Fibroblast of skin of back (primary cell): ENCODE results near the gene COX19.
A peak's percentile ranks its signal among the peaks of the same experiment; 100 is the strongest.
"Not testable (repeated sequence)": the region's sequence is repeated elsewhere in the genome, so short reads cannot be mapped to it uniquely, and the experiment has no call there.

Experiments
- DNase-seq: peaks from one replicate; pipeline ENCODE4 v3.0.0-alpha.2; 2013

The COX19 gene

DNA sequence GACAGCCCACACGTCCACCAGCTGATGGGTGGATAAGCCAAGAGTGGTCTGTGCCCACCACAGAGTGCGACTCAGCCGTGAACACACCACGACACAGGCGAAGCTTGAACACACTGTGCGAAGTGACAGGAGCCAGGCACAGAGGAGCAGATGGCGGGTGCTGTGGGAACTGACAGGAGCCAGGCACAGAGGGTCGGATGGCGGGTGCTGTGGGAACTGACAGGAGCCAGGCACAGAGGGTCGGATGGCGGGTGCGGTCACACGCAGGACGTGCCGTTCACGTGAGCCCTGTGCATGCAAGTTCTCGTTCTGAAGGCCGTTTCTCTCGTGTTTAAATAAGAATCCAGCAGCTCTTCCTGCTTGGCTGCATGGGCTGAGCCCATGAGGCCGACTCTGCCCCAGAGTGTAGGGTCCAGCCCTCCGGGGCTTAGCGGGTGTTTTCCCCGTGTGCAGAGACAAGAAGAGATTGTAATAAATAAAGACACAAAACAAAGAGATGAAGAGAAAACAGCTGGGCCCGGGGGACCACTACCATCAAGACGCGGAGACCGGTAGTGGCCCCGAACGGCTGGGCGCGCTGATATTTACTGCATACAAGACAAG lies 15.0 kb downstream of the COX19 start:
- no peak for DNase-seq

DNA sequence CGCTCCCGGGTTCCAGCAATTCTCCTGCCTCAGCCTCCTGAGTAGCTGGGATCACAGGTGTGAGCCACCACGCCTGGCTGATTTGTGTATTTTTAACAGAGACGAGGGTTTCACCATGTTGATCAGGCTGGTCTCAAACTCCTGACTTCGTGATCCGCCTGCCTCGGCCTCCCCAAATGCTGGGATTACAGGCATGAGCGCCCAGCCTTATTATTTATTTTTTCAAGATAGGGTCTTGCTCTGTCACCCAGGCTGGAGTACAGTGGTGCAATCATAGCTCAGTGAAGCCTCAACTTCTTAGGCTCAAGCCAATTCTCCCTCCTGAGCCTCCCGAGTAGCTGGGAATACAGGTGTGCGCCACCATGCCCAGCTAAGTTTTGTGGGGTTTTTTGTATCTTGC lies 15.6 kb downstream of the COX19 start:
- DNase-seq = not testable (repeated sequence)

DNA sequence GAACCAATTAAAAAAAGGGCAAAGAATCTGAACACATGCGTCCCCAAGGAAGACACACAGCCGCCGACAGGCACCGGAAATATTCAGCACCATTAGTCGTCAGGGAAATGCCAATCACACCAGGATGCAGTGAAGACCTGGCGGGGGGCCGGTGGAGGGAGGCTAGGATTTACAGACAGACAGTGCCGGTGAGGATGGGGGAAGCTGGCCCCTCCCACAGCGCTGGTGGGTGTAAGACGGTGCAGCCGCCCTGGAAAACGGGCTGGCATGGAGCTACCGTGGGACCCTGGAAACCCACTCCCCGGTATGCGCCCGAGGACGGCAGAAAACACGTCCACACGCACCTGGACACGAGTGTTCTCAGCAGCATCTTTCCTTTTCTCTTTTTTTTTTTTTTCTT lies 16.1 kb downstream of the COX19 start:
- DNase-seq = peak; percentile 22

DNA sequence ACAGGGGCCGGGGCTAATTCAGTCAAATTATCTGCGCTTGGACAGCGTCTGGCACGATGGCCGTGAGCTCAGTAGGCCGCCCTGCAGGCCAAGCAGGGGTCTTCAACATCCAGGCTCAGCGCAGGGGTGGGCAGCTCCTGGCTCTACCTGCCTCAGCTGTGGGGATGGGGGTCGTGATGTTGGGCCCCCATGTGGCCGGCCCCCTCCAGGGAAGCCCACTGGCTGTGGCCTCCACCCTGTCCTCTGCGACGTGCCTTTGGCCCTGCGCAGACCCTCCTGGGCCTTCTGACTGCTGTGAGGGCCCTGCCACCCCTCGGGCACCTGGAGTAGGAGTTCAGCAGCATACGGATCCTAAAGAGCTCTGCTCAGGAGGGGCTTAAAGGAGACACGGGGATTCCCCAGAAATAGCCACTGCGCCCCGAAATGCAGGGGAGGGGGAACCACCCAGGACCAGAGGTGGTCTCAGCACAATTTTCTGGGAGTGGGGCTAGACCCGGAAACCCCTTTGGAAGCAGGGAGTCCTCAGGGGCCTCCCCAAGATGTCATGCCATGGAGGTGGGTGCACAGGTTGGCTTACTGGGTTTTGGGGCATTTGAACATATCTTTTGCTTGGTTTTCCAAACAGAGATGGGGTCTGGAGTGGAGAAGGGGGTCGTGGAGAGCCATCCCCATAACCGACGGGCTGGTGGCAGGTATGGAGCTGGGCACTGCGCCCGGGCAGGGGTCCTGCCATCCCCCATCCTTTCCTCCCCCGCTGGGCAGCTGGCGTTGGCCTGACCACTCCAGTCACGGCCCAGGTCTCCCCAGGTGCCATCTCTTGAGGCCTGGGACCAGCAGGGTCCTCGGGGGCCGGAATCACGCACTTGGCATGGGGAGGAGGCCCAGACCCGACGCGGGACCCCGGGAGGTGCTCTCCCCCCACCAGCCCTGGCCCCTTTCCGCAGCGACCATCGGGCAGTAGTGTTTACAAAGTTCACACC lies 16.8 kb downstream of the COX19 start:
- DNase-seq = no peak

DNA sequence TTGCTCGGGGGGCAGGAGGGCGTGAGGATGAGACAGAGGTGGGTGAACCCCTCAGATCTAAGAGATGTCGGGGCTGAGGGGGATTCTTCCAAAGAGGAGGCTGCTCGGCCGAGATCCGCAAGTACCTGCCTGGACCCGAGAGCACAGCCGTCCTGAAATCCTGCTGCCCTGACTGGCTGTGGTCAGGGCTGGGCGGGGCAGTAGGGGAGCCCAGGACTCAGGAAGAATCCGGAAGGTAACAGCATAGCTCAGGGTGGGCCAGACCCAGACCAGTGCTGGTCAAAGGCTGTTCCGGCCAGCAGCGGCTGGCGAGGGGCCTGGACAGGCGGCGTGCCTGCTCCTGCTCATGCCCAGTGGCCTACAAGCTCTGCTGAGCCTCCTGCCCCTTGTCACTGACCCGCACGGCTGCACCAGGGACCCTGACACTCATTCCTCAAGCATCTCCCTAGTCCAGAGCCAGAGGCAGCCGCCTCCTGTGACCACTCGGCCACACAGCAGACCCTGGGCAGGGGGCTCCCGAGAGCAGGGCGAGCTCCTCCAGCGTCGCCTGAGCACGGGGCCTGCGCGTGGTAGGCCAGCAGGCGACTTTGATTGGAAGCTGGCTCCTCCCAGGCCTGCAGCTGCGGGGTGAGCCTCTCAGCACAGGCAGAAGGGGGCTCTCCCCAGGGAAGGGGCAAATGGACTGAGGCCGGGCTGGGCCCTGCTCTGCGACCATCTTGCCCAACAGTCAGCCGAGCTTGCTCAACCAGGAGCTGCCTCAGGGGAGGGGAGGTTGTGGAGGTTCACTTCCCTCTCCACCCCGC lies 17.7 kb downstream of the COX19 start:
- DNase-seq = no peak

DNA sequence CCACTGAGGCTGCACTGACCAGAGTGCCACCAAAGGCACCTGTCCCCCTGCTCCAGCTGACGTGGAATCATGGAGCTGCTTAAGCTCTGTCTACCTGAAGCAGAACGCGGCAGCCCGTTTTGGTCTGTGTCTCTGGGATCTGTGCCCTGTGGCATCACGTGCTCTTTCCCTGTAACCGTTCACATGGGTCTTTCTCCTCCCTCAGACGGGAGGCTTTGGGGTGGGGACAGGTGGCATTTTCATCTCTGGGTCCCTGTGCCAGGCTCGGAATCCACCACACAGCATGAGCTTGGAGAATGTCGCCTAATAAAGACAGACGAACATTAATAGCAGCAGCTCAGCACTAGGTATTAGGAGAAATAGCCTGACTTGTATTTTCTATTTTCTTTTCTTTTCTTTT lies 19.3 kb downstream of the COX19 start:
- no peak for DNase-seq

DNA sequence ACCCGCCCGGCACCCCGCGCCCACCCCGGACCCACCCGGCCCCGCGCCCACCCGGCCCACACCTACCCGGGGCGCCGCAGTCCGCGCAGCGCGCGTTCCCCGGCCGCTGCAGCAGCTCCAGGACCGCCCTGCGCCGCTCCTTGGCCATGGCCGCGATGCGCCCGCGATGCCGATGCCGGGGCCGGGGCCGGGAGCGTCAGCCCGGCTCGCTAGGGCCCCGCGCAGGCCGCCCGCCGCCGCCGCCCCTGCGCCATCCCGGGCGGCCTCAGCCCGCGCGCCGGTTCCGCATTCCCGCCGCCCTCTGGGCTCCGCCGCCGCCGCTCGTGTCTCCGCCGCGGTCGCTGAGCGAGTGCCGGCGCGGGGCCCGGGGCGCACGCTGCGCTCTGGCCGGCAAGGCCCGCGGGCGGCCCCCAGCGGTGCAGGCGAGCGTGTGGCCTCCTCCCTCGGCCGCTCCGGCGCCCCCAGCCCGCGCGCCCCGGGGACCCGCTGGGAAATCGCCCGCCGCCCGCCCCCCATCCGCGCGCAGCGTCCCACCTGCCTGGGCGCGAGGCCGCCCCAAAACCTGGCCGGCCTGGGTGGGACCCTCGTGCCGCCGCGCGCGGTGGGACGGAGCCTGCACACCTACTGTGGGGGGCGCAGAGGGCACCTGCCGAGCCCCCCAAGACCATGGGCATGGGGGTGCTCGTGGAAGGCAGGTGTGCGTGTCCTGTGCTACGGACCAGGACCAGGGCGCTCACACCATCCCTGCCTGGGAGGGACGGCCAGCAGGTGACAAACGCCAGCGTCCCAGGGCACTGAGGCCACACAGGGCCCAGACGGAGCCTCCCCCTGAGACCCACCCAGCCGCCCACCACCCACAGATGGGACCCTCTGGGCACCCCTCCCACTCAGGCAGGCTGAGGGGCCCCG lies 20.8 kb downstream of the COX19 start, which contains the start of gene ADAP1:
Gene ADAP1, minus strand, starts transcription at position 351 of the 909 bp plus-strand sequence. Its CDS starts 203 bp downstream, at position 148.
- DNase-seq = peak; percentile 46

DNA sequence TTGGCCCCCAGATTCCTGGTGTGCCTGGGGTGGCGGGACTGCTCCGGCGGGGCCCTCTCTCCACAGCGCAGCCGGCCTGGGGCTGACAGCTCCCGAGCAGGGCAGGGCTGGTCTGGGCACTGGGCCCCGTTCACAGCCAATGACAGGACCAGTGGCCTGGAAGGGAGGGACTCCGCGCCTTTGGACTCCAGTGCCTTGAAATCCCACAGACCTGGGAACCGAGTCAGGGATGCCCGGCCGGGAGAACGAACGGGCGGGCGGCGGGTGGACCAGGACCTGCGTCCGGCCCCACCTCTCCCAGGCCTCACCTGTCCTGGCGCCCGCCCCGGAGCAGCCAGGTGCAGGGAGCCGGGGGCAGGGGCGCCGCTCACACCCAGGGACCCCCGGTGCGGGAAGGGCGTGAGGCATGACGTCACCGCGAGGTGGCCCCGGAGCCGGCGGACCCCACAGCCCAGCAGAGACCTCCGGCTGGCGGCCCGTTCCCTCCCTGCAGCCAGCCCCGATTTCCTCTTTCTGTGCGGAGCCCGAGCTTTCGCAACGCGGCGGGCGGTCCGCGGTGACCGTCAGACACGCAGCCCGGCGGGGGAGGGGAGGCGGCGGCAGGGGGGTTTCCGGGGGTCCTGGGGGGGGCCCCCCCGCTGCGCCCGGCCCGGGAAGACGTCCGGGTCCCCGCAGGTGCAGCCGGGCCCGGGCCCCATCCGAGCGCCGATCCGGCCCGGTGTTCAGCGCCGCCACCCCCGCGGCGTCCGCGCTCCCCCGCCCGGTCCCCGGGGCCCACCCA lies 21.6 kb downstream of the COX19 start:
- peak; percentile 27 for DNase-seq

DNA sequence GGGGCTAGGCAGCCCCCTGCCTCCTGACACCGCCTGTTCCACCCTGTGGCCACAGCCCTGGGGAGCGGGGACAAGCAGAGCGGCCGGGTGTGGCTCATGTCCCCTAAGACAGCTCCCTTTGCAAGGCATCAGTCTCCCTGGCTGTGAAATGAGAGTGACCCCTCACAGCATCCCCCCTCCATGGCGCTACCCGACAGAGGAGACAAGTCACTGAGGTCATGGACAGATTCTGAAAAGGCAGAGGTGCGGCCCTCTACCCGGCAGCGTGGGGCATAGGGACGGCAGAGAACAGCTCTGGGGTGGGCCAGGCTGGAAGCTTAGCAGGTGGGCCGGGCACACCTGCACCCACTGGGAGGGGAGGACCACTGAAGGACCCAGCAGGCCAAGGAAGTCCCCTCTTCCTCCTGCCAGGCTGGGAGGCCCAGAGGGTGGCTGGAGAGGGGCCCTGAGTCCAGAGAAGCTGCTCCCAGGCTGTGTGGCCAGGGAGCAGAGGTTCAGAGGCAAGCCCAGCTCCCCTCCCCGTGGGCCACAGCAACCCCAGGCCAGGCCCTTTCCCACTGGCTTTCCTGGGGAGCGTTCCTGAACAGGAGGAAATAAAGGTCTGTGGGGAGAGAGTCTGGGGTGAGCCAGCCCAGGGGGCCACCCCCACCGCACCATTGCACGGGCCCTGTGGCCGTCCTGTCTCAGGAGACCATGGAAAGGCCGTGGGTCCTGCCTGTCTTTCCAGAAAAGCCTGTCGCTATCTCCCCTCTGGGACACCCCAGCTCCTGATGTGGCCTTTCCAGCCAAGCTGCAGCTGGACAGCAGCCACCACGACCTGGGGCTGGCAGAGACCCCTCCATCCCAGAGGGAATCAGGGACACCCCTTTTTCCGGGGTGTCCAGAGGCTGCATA lies 22.6 kb downstream of the COX19 start:
- DNase-seq = no peak

DNA sequence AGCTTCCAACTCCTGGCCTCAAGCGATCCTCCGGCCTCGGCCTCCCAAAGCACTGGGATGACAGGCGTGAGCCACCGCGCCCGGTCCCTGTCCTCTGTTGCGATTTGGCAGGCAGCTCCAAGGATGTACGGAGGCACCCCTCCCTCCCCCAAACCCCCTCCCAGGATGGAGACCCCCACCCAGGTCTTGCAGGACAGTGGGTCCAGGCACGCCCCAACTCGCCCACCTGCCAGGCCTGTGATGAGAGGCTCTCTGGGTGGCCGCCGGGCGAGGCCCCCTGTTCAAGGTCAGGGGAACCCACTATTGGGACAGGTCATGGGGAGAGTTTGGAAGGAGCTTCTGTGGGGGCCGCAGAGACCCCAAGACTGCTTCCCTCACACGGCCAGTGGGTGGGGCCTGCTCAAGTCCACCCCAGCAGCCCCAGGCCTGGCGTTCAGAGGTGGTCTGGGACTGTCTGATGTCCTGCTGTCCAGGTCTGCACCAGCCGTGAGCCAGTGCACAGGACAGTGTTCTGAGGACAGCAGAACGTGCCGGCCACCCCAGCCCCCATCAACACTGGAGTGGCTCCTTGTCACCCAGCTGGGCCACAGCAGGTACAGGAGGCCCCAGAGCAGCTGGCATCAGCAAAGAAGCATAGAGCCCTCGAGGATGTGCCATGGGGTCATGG lies 23.3 kb downstream of the COX19 start:
- DNase-seq = no peak

DNA sequence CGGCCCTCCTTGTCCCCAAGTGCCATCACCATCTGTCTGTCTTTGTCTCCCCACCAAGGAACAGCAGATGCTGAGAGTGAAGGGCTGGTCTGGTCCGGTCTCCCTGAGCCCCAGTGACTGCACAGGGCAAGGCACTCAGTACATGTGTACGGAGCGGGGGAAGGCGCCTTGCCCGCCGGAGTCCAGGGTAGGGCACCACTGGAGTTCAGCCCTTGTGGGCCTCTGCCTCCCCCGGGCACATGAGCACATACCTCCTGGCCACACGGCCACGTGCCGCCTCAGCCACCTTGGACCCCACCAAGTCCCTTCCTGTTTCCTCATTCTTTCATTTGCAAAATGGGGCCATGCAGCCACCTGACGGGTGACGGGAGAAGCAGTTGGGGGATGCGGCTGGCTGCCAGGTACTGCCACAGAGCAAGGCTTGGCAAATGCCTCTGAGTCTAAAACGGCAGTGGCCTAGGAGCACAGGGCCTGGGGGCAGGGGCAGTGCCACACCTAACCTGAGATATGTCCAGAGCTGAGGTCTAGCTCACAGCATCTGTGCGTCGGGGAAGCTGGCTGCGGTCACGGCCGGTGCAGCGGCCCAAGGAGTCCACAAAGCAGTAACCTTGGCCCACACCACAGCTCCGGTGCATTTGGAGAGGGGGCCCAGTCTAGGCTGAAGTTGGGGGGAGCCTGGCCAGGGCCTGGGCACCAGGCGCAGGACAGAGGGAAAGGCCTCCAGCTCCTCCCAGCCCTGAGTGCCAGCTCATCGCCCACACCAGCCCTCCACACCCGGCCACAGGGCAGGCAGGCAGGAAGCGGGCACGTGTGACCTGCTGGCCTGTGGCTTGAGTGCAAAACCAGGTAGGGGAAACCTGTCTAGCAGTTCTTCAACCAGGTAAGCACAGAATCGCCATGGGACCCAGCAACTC lies 26.1 kb downstream of the COX19 start:
- no peak for DNase-seq

DNA sequence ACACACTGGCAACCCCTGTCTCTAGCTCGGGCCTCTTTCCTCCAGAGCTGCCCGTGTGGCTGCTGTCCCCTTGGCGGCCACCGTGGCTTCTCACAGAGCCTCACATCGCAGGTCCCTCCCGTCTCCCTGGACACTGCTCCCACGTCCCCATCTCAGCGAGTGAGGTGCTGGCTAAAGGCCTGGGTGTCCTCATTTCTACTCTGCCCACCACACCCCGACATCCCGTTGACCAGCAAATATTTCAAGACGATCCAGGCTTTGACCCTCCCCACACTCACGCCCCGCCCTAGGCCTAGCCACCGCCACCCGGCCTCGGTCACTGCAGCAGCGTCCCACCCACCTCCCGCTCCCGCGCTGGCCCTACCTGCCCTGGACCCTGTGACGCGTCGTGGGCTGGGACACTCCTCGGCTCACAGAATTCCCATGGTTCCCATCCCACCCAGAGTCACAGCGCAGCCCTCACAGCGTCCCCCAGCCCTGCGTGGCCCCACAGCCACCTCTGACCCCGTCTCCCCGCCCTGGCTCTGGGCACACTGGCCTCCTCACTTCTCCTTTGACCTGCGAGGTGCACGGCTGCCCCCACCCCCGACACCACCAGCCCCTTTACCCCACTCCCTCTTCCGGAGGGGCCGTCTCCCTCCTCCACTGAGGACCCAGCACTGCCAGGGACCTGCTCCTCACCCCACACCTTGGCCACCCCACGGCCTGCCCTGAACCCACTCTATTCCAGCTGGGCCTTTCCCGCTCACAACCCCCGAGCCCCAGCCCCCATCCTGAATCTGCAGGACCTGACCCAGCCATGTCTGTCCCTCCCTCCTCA lies 27.7 kb downstream of the COX19 start:
- no peak for DNase-seq

DNA sequence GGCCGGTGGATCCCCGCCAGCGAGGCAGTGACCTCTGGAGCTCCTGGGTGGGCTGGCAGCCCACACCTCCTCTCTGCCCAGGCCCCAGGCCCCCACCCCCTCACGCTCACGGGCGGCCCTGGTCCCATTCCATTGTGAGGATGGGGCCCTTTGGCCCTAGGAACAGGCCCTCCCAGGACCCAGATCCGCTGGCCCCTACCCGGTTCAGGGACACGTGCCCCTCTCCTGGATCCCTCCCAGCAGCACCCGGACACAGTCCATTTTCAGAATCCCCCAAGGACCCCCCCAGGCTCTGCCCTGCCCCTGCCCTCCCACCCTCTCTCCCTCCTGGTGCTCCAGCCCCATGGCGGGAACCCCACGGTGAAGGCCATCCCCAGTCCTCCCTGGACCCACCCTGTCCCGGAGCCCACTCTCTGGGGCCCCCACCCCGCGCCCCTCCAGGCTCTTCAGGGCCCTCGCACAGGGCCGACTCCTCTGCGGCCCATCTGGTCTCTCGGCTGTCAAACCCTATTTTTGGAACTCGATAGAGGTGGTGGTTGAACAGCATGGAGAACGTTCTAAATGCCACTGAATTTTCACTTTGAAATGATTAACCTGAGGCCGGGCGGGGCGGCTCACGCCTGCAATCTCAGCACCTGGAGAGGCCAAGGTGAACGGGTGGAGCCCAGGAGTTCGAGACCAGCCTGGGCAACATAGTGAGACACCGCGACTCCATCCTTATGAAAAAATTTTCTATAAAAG lies 28.9 kb downstream of the COX19 start:
- DNase-seq = no peak

DNA sequence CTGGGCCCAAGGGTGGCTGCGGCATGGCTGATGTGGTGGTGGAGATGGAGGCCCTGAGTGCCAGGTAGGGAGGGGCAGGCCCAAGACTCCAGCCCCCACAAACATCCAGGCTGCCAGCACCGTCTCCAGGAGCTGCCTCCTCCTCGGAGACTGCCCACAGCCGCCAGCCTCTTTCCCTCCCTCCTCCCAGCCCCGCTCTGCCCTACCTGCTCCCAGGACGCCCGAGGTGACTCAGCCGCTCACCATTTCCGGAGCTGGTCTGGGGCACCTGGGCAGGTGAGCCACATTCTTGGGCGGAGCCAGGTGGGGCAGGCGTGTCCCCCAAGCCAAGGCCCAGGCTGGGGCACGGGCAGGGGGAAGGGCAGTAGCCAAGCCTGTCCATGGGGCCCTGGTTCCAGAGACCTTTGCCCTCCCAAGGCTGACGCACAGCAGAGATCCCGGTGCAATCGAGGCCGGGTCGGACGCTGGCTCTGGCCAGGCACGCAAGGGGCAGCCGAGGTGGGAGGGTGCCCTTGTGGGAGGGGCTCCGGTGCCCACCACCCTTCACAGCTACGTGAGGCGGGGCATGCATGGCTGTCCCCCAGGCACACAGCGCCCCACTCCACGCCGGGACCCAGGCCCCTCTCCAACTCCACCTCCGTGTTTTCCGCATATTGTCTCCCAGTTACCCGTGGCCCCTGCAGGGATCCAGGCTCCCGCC lies 29.6 kb downstream of the COX19 start:
- no peak for DNase-seq

DNA sequence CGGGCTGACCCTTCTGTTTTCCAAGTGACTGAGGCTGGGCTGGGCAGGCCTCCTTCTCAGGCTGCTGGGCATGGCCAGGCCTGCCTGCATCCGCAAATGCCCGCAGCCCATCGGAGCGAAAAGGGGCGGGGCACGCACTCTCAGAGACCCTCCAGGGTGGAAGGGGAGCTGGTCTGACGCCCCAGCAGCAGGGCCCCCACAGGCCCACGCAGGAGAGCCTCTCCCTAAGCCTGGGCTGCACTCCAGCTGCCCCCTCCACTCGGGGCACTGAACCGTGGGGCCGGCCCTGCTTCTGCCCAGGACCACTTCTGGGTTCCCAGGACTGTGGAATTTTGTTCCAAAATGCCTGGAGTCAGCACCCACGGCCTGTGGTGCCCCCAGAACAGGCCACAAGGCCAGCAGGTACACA lies 30.2 kb downstream of the COX19 start:
- no peak for DNase-seq

DNA sequence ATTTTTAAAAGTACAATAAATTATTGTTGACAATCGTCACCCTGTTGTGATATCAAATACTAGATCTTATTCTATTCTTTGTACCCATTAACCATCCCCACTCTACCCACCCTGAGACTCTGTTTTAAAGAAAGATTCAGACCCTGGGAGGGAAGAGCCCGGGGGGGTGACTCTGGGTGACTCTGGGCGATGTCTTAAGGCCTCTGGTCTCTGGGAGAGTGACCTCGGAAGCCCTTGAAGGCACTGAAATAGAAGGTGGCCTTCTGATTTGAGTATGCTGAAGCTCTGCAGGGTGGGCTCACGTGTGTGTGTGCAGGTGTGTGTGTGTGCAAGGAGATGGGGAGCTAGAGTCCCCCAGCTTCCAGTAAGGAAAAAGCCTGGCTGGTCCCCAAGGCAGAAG lies 30.6 kb downstream of the COX19 start:
- no peak for DNase-seq
